OCI-LY1 (cell line): ENCODE data around the gene MAST4.

Source experiments
- H2AFZ ChIP-seq: fragments of 200-600 bp; sonication (generic), shearing (Covaris generic); 2 replicates; pipeline ENCODE4 v1.6.0; 2014; ENCODE audit warnings: antibody characterized with exemption, mild to moderate bottlenecking, low read length
- H3F3A ChIP-seq: fragments of 200-600 bp; sonication (generic), shearing (Covaris generic); 2 replicates; pipeline ENCODE4 v1.6.0; 2014; ENCODE audit warnings: mild to moderate bottlenecking, antibody characterized with exemption, low read length, moderate library complexity; ENCODE audit not compliant: insufficient read depth
- H3K27ac ChIP-seq: fragments of 200-600 bp; sonication (generic); 2 replicates; pipeline ENCODE4 v1.5.1; 2014; ENCODE audit warnings: low read length, mixed run types, mild to moderate bottlenecking, low read depth; ENCODE audit not compliant: poor library complexity, severe bottlenecking
- H3K27me3 ChIP-seq: fragments of 200-600 bp; sonication (generic); 2 replicates; pipeline ENCODE4 v1.6.0; 2014; ENCODE audit warnings: antibody characterized with exemption, mild to moderate bottlenecking, low read length, moderate library complexity; ENCODE audit not compliant: insufficient read depth
- H3K36me3 ChIP-seq: fragments of 200-600 bp; sonication (generic); 2 replicates; pipeline ENCODE4 v1.6.1; 2014; ENCODE audit warnings: mild to moderate bottlenecking, antibody characterized with exemption, low read length, moderate library complexity, mixed read lengths; ENCODE audit not compliant: insufficient read depth
- H3K4me1 ChIP-seq: fragments of 200-600 bp; sonication (generic); 2 replicates; pipeline ENCODE4 v1.5.1; 2014; ENCODE audit warnings: mild to moderate bottlenecking, low read length, moderate library complexity; ENCODE audit not compliant: insufficient read depth, severe bottlenecking
- H3K4me2 ChIP-seq: fragments of 200-600 bp; sonication (generic), shearing (Covaris generic); 2 replicates; pipeline ENCODE4 v1.6.1; 2014; ENCODE audit warnings: low read length
- H3K4me3 ChIP-seq: fragments of 200-600 bp; sonication (generic); 2 replicates; pipeline ENCODE4 v1.5.1; 2014; ENCODE audit warnings: low read length, low read depth, mild to moderate bottlenecking, mixed read lengths; ENCODE audit not compliant: poor library complexity, severe bottlenecking
- H3K79me2 ChIP-seq: fragments of 200-600 bp; shearing (Covaris generic); 2 replicates; pipeline ENCODE4 v1.6.1; 2016; ENCODE audit warnings: mixed run types, low read length, mixed read lengths; ENCODE audit not compliant: insufficient read depth
- H3K9ac ChIP-seq: fragments of 200-600 bp; sonication (generic), shearing (Covaris generic); 2 replicates; pipeline ENCODE4 v1.6.1; 2014; ENCODE audit warnings: mild to moderate bottlenecking, low read length, mixed read lengths
- H3K9me2 ChIP-seq: fragments of 200-600 bp; sonication (generic), shearing (Covaris generic); 2 replicates; pipeline ENCODE4 v1.6.1; 2014; ENCODE audit warnings: low read depth, mild to moderate bottlenecking, low read length, mixed read lengths
- H3K9me3 ChIP-seq: fragments of 200-600 bp; shearing (Covaris generic); 2 replicates; pipeline ENCODE4 v1.6.1; 2014; ENCODE audit warnings: low read length, mixed read lengths
- H4K20me1 ChIP-seq: fragments of 200-600 bp; sonication (generic), shearing (Covaris generic); 2 replicates; pipeline ENCODE4 v1.6.0; 2016; ENCODE audit warnings: mild to moderate bottlenecking, low read length; ENCODE audit not compliant: insufficient read depth
- EZH2 ChIP-seq: fragments of 200-600 bp; sonication (generic), shearing (Covaris generic); IDR thresholded peaks from 2 replicates; pipeline ENCODE4 v1.8.0; 2017; ENCODE audit warnings: borderline replicate concordance, mixed run types, mild to moderate bottlenecking, antibody characterized with exemption, low read length, moderate library complexity, mixed read lengths
- TF ChIP-seq, protein P1 (sequence below): fragments of 200-600 bp; sonication (generic), shearing (Covaris generic); IDR thresholded peaks from 2 replicates; pipeline ENCODE4 v1.5.1; 2017; ENCODE audit warnings: mild to moderate bottlenecking, antibody characterized with exemption, low read length, moderate library complexity, mixed read lengths

The MAST4 gene

DNA sequence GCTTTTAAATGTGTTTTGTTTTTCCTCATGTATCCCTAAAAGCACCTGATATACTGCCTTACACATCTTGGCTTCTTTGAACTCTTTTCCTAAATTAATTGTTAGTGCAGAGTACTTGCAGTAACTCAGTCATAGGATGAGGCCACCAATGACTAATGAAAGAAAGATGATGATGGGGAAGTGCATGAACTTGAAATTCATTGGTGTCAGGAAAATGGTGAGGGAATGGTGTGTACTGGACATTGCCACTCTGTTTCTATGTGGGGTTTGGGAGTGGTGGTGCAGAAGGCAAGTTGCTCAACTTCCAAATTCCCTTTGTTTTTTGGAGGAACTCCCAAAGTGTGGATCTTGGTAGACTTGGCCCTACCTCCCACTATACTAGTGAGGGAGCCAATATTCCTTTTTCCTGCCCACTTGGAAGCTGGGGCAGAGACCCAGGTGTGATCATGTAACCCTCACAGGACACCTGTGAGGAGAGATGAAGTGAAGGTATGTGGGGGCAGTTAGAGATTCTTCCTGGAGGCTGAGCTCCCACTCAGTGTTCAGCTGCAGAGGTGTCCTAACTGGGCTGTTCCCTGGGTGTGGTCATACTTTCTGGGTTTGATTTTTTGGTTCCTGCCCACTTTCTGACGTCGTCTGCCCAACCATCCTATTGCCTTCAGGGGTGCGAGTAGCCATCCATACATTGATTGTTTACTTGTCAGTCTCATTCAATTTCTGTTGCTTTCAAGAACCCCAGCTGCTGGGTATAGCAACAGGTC, 298.5 kb downstream of the MAST4 start:
- H3K27ac ChIP-seq = no peak overlapping the region
- H3K4me3 ChIP-seq = no peak overlapping the region
- H3K9me3 ChIP-seq = no peaks in the 10 kb centered on the region
- H2AFZ ChIP-seq = no peak overlapping the region
- no peaks in the 10 kb centered on the region for H3K4me1 ChIP-seq
- H3K9me2 ChIP-seq = no peaks in the 10 kb centered on the region
- H4K20me1 ChIP-seq = no peaks in the 10 kb centered on the region
- H3F3A ChIP-seq = no peaks in the 10 kb centered on the region
- no peak overlapping the region for H3K4me2 ChIP-seq
- H3K36me3 ChIP-seq = no peaks in the 10 kb centered on the region
- no peak overlapping the region for H3K9ac ChIP-seq
- TF ChIP-seq EZH2 = no peak
- TF ChIP-seq, protein P1, sequence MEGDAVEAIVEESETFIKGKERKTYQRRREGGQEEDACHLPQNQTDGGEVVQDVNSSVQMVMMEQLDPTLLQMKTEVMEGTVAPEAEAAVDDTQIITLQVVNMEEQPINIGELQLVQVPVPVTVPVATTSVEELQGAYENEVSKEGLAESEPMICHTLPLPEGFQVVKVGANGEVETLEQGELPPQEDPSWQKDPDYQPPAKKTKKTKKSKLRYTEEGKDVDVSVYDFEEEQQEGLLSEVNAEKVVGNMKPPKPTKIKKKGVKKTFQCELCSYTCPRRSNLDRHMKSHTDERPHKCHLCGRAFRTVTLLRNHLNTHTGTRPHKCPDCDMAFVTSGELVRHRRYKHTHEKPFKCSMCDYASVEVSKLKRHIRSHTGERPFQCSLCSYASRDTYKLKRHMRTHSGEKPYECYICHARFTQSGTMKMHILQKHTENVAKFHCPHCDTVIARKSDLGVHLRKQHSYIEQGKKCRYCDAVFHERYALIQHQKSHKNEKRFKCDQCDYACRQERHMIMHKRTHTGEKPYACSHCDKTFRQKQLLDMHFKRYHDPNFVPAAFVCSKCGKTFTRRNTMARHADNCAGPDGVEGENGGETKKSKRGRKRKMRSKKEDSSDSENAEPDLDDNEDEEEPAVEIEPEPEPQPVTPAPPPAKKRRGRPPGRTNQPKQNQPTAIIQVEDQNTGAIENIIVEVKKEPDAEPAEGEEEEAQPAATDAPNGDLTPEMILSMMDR = no peak
- H3K79me2 ChIP-seq = no peaks in the 10 kb centered on the region
- no peaks in the 10 kb centered on the region for H3K27me3 ChIP-seq

DNA sequence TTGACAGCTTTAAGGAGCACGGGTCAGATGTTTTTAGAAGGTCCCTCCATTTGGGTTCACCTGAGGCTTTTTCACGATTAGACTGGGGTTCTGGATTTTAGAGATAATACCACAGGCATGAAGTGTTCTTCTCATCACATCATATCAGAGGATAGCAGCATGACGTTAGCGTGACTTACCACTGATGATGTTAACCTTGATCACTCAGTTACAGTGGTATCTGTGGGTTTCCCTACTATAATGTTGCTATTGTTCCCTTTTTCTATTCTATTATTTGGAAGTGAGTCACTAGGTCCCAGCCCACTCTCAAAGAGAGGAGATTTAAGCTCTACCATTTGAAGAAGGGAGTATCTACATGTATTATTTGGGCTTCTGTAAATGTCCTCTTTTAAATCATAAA, 300.0 kb downstream of the MAST4 start:
- H4K20me1 ChIP-seq = no peaks in the 10 kb centered on the region
- TF ChIP-seq EZH2 = no peak
- TF ChIP-seq, protein P1 = no peak
- no peak overlapping the region for H3K4me2 ChIP-seq

DNA sequence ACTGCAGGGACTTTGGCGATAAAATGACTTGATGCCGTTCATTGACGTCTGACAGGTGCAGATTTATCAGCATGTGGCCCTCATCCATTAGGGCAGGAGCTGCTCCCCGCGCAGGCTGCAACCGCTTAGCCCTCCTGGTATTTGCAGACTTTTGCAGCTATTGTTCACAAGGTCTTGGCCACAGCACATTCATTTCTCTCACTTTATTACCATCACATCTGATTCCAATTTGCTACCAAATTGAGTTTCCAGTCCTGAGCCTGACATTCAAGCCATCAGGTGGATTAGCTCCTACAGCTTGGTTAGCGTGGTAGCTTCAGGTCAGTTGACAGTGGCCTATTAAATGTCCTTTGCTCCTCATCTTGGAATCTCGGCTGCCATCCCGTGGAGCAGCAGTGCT, 301.2 kb downstream of the MAST4 start:
- TF ChIP-seq, protein P1 = no peak
- TF ChIP-seq EZH2 = no peak
- no peaks in the 10 kb centered on the region for H3F3A ChIP-seq
- no peaks in the 10 kb centered on the region for H3K9me3 ChIP-seq
- no peak overlapping the region for H2AFZ ChIP-seq
- no peak overlapping the region for H3K9ac ChIP-seq
- H3K4me3 ChIP-seq = no peak overlapping the region
- H3K27ac ChIP-seq = no peak overlapping the region
- H3K27me3 ChIP-seq = no peaks in the 10 kb centered on the region
- no peaks in the 10 kb centered on the region for H4K20me1 ChIP-seq
- H3K4me1 ChIP-seq = no peaks in the 10 kb centered on the region
- H3K79me2 ChIP-seq = no peaks in the 10 kb centered on the region
- no peak overlapping the region for H3K4me2 ChIP-seq
- no peaks in the 10 kb centered on the region for H3K9me2 ChIP-seq
- no peaks in the 10 kb centered on the region for H3K36me3 ChIP-seq

More for the DNA sequence above, 300.0 kb downstream of the MAST4 start:
- no peaks in the 10 kb centered on the region for H3K9me2 ChIP-seq
- H3K27me3 ChIP-seq = no peaks in the 10 kb centered on the region
- H3K9ac ChIP-seq = no peak overlapping the region
- no peak overlapping the region for H3K4me3 ChIP-seq
- no peaks in the 10 kb centered on the region for H3K4me1 ChIP-seq
- no peaks in the 10 kb centered on the region for H3F3A ChIP-seq
- H3K27ac ChIP-seq = no peak overlapping the region
- no peak overlapping the region for H2AFZ ChIP-seq
- H3K79me2 ChIP-seq = no peaks in the 10 kb centered on the region
- no peaks in the 10 kb centered on the region for H3K36me3 ChIP-seq
- H3K9me3 ChIP-seq = no peaks in the 10 kb centered on the region
